Mesendoderm (in vitro differentiated cells): ENCODE measurements around the gene PLXNA1.

ENCODE experiments used
- DNase-seq: peaks from one replicate; pipeline ENCODE4 v3.0.0; 2013
- H2AK5ac ChIP-seq: 2 replicates; pipeline ENCODE4 v1.6.1; 2013; ENCODE audit warnings: low read length, inconsistent platforms
- H2BK120ac ChIP-seq: 2 replicates; pipeline ENCODE4 v1.6.1; 2013; ENCODE audit warnings: low read depth, mild to moderate bottlenecking, low read length, moderate library complexity, mixed read lengths
- H2BK15ac ChIP-seq: replicated peaks from 2 replicates; pipeline ENCODE4 v1.6.1; 2013; ENCODE audit warnings: low read depth, mild to moderate bottlenecking, moderate library complexity
- H2BK5ac ChIP-seq: 2 replicates; pipeline ENCODE4 v1.6.1; 2013; ENCODE audit warnings: low read length, inconsistent platforms
- H3K18ac ChIP-seq: 2 replicates; pipeline ENCODE4 v1.6.1; 2013; ENCODE audit warnings: mild to moderate bottlenecking, low read length, mixed read lengths
- H3K23ac ChIP-seq: one replicate; pipeline ENCODE4 v1.6.1; 2013; ENCODE audit warnings: low read length
- H3K27ac ChIP-seq: 2 replicates; pipeline ENCODE4 v1.5.1; 2013; ENCODE audit warnings: low read depth, mild to moderate bottlenecking, inconsistent platforms, low read length, moderate library complexity
- H3K27me3 ChIP-seq: 2 replicates; pipeline ENCODE4 v1.6.1; 2013; ENCODE audit warnings: low read length, control low read depth, mild to moderate bottlenecking, inconsistent platforms; ENCODE audit not compliant: insufficient read depth, poor library complexity
- H3K36me3 ChIP-seq: 2 replicates; pipeline ENCODE4 v1.6.1; 2013; ENCODE audit warnings: low read length, inconsistent platforms; ENCODE audit not compliant: control insufficient read depth, insufficient read depth
- H3K4ac ChIP-seq: one replicate; pipeline ENCODE4 v1.6.1; 2013; ENCODE audit warnings: low read depth, mild to moderate bottlenecking, low read length, moderate library complexity
- H3K4me1 ChIP-seq: 2 replicates; pipeline ENCODE4 v1.6.1; 2013; ENCODE audit warnings: low read depth, low read length, inconsistent platforms; ENCODE audit not compliant: control insufficient read depth
- H3K4me2 ChIP-seq: 2 replicates; pipeline ENCODE4 v1.6.1; 2013; ENCODE audit warnings: low read length
- H3K4me3 ChIP-seq: 2 replicates; pipeline ENCODE4 v1.5.1; 2013; ENCODE audit warnings: mild to moderate bottlenecking, low read length
- H3K56ac ChIP-seq: one replicate; pipeline ENCODE4 v1.6.1; 2013; ENCODE audit warnings: low read length
- H3K79me1 ChIP-seq: 2 replicates; pipeline ENCODE4 v1.6.1; 2013; ENCODE audit warnings: low read length, inconsistent platforms
- H3K79me2 ChIP-seq: 2 replicates; pipeline ENCODE4 v1.6.1; 2013; ENCODE audit warnings: mild to moderate bottlenecking, low read length; ENCODE audit not compliant: control insufficient read depth, insufficient read depth
- H3K9ac ChIP-seq: 2 replicates; pipeline ENCODE4 v1.6.1; 2013; ENCODE audit warnings: low read length, inconsistent platforms
- H4K5ac ChIP-seq: one replicate; pipeline ENCODE4 v1.6.1; 2013; ENCODE audit warnings: low read length
- H4K8ac ChIP-seq: one replicate; pipeline ENCODE4 v1.6.1; 2013; ENCODE audit warnings: low read depth, mild to moderate bottlenecking, control low read depth, low read length, moderate library complexity
- WGBS: extraction: QIAGEN DNeasy Blood & Tissue Kit; methylation state at CpG from one replicate; pipeline ENCODE4 v1.1.7; 2013; ENCODE audit warnings: low lambda C conversion rate, missing lambda C conversion rate; ENCODE audit not compliant: insufficient coverage; ENCODE audit errors: extremely low coverage; 5-methylcytosine and 5-hydroxymethylcytosine counted together

PLXNA1 gene

GRCh38 chr3:126987596-126987995 lies 4.7 kb downstream of the PLXNA1 start:
- Histone ChIP-seq H2BK15ac (no peak overlapping the region), H4K5ac (no peak overlapping the region), H2AK5ac (no peak overlapping the region), H2BK120ac (no peak overlapping the region), H3K4me1 (no peaks in the 10 kb centered on the region), H3K27me3 (no peaks in the 10 kb centered on the region), H3K27ac (no peak overlapping the region), H2BK5ac (no peak overlapping the region), H3K56ac (no peak overlapping the region), H3K36me3 (peaks cover 8% of the 10 kb centered on the region), H3K79me2 (peaks cover 54% of the 10 kb centered on the region), H3K79me1 (peaks cover 37% of the 10 kb centered on the region), H3K23ac (no peak overlapping the region), H3K4ac (no peak overlapping the region), H3K18ac (no peak overlapping the region), H3K4me2 (no peak overlapping the region), H4K8ac (no peak overlapping the region), H3K9ac (no peak overlapping the region), H3K4me3 (no peak overlapping the region)
- no peak for DNase-seq
- WGBS, result no CpG with 5 or more reads among the region's 8 CpGs

- no peak overlapping the region for H2BK5ac ChIP-seq
- H4K8ac ChIP-seq, result no peak overlapping the region
- no peaks in the 10 kb centered on the region for H3K4me1 ChIP-seq
- H3K79me1 ChIP-seq, result peaks cover 42% of the 10 kb centered on the region
- no peak overlapping the region for H3K23ac ChIP-seq
- no peaks in the 10 kb centered on the region for H3K27me3 ChIP-seq
- peaks cover 8% of the 10 kb centered on the region for H3K36me3 ChIP-seq
- no peak overlapping the region for H3K4me2 ChIP-seq
- no peak for DNase-seq
- no peak overlapping the region for H3K9ac ChIP-seq
- H3K4me3 ChIP-seq, result no peak overlapping the region
- H2AK5ac ChIP-seq, result no peak overlapping the region
- H3K56ac ChIP-seq, result no peak overlapping the region
- WGBS, result no CpG with 5 or more reads among the region's 26 CpGs
- H2BK120ac ChIP-seq, result no peak overlapping the region
- H4K5ac ChIP-seq, result no peak overlapping the region
- no peak overlapping the region for H3K27ac ChIP-seq
- H2BK15ac ChIP-seq, result no peak overlapping the region
- no peak overlapping the region for H3K4ac ChIP-seq
- no peak overlapping the region for H3K18ac ChIP-seq
- peaks cover 54% of the 10 kb centered on the region for H3K79me2 ChIP-seq
These were observed 5.6 kb downstream of the PLXNA1 start for GRCh38 chr3:126988451-126989021.

GRCh38 chr3:126989316-126990023 lies 6.6 kb downstream of the PLXNA1 start:
- no CpG with 5 or more reads among the region's 36 CpGs for WGBS

GRCh38 chr3:126990024-126990700 lies 7.2 kb downstream of the PLXNA1 start:
- Histone ChIP-seq H3K4me1 (no peaks in the 10 kb centered on the region), H2BK5ac (no peak overlapping the region), H3K27me3 (no peaks in the 10 kb centered on the region), H3K9ac (no peak overlapping the region), H3K79me1 (peaks cover 39% of the 10 kb centered on the region), H3K23ac (no peak overlapping the region), H3K4me3 (no peak overlapping the region), H4K5ac (no peak overlapping the region), H3K79me2 (peaks cover 43% of the 10 kb centered on the region), H3K56ac (no peak overlapping the region), H4K8ac (no peak overlapping the region), H3K18ac (no peak overlapping the region), H3K4ac (no peak overlapping the region), H2BK120ac (no peak overlapping the region), H2BK15ac (no peak overlapping the region), H3K27ac (no peak overlapping the region), H2AK5ac (no peak overlapping the region), H3K4me2 (no peak overlapping the region), H3K36me3 (peaks cover 8% of the 10 kb centered on the region)
- WGBS, result no CpG with 5 or more reads among the region's 10 CpGs
- no peak for DNase-seq

More at GRCh38 chr3:126989316-126990023, 6.6 kb downstream of the PLXNA1 start:
- peaks cover 41% of the 10 kb centered on the region for H3K79me1 ChIP-seq
- no peak for DNase-seq
- no peak overlapping the region for H4K5ac ChIP-seq
- no peak overlapping the region for H3K4me2 ChIP-seq
- no peak overlapping the region for H2BK15ac ChIP-seq
- H4K8ac ChIP-seq, result no peak overlapping the region
- H3K18ac ChIP-seq, result no peak overlapping the region
- H2BK5ac ChIP-seq, result no peak overlapping the region
- H3K4me1 ChIP-seq, result no peaks in the 10 kb centered on the region
- H2BK120ac ChIP-seq, result no peak overlapping the region
- no peak overlapping the region for H3K4ac ChIP-seq
- peaks cover 50% of the 10 kb centered on the region for H3K79me2 ChIP-seq
- no peak overlapping the region for H2AK5ac ChIP-seq
- H3K27ac ChIP-seq, result no peak overlapping the region
- no peak overlapping the region for H3K4me3 ChIP-seq
- H3K36me3 ChIP-seq, result peaks cover 8% of the 10 kb centered on the region
- no peak overlapping the region for H3K56ac ChIP-seq
- no peak overlapping the region for H3K9ac ChIP-seq
- H3K27me3 ChIP-seq, result no peaks in the 10 kb centered on the region
- H3K23ac ChIP-seq, result no peak overlapping the region

- H2BK15ac ChIP-seq, result no peak overlapping the region
- H3K4me3 ChIP-seq, result no peak overlapping the region
- H2BK120ac ChIP-seq, result no peak overlapping the region
- no peak overlapping the region for H3K4me2 ChIP-seq
- H3K4ac ChIP-seq, result no peak overlapping the region
- DNase-seq, result no peak
- WGBS, result no CpG with 5 or more reads among the region's 5 CpGs
- no peak overlapping the region for H3K9ac ChIP-seq
- H2BK5ac ChIP-seq, result no peak overlapping the region
- H3K27me3 ChIP-seq, result no peaks in the 10 kb centered on the region
- no peak overlapping the region for H3K56ac ChIP-seq
- H2AK5ac ChIP-seq, result no peak overlapping the region
- H3K79me1 ChIP-seq, result peaks cover 40% of the 10 kb centered on the region
- no peak overlapping the region for H4K8ac ChIP-seq
- no peak overlapping the region for H3K27ac ChIP-seq
- peaks cover 8% of the 10 kb centered on the region for H3K36me3 ChIP-seq
- peaks cover 40% of the 10 kb centered on the region for H3K79me2 ChIP-seq
- H4K5ac ChIP-seq, result no peak overlapping the region
- no peaks in the 10 kb centered on the region for H3K4me1 ChIP-seq
- no peak overlapping the region for H3K18ac ChIP-seq
- H3K23ac ChIP-seq, result no peak overlapping the region
These were observed 8.0 kb downstream of the PLXNA1 start for GRCh38 chr3:126990890-126991289.
